SJSA1 (cell line): ENCODE data around the gene MSLN. TPM values are rescaled to one million over a fixed set of nuclear protein-coding genes. Genes with fewer than 3 reads are reported as not detected.
A peak's percentile ranks its signal among the peaks of the same experiment; 100 is the strongest.
"Not testable (repeated sequence)": the region's sequence is repeated elsewhere in the genome, so short reads cannot be mapped to it uniquely, and the experiment has no call there.

ENCODE experiments used
- DNase-seq, 2 experiments: peaks; one replicate each; pipeline ENCODE4 v3.0.0-alpha.2; 2015 to 2020; ENCODE audit warnings: low spot score in 2 of 2, low read depth in 1 of 2
- H3K27ac ChIP-seq: fragments of 250-450 bp; sonication (Bioruptor Pico); 2 replicates; pipeline ENCODE4 v1.5.1; 2020; ENCODE audit warnings: mild to moderate bottlenecking, moderate library complexity
- H3K27me3 ChIP-seq: fragments of 250-450 bp; sonication (Bioruptor Pico); replicated peaks from 2 replicates; pipeline ENCODE4 v1.5.1; 2020; ENCODE audit warnings: mild to moderate bottlenecking, moderate library complexity
- H3K36me3 ChIP-seq: fragments of 250-450 bp; sonication (Bioruptor Pico); 2 replicates; pipeline ENCODE4 v1.5.1; 2020; ENCODE audit warnings: mild to moderate bottlenecking
- H3K4me1 ChIP-seq: fragments of 250-450 bp; sonication (Bioruptor Pico); replicated peaks from 2 replicates; pipeline ENCODE4 v1.6.1; 2021; ENCODE audit warnings: mild to moderate bottlenecking
- H3K4me3 ChIP-seq: fragments of 250-450 bp; sonication (Bioruptor Pico); 2 replicates; pipeline ENCODE4 v1.5.1; 2020; ENCODE audit warnings: mild to moderate bottlenecking
- H3K9me3 ChIP-seq: fragments of 250-450 bp; sonication (Bioruptor Pico); replicated peaks from 2 replicates; pipeline ENCODE4 v1.5.1; 2020; ENCODE audit warnings: mild to moderate bottlenecking
- total RNA-seq: library from RNA; depleted of rRNA; stranded (reverse); fragments of >200 nt; shearing (Covaris generic); gene quantifications from 2 replicates; pipeline ENCODE4 v1.2.3, GENCODE V29; 2014

MSLN gene
- total RNA-seq, 1 experiment from 2014 or later: not detected

DNA sequence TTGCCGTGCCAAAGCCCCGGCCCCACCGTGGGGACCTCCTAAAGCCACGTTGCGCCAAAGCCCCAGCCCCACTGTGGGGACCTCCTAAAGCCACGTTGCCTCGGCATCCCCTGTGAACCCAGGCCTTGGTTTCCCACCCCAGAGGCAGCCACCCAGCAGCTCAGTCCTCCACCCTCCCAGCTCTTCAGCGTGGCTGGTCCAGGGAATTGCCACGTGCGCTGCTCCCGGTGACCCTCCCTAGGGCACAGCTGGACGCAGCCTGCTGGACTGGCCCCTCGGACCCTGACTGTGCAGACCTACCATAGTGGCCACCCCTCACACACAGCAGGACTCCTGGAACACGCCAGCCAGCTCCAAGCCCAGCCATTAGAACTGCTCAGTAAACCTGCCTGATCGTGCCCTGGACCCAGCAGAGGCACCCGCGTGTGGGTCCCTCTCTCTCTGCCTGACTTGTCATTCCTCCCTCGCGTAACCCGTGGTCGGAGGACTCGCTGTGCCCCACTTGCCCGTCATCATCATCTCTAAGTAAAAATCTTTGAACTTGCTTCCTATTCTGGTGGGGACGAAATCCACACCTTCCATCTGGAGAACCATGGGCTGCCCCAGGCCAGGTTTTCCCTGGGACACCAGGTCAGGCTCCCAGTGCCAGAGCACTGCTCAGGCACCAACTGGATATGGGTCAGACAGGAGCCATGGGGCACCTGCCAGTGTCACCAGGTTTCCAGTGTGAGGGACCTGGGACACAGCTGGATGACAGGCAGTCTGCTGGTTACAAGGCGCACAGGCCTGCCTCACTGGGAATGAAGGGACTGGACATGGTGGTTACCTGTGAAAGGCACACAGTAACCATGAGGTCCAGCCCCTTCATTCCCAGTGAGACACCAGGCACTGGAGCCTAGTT is 25.3 kb upstream of the MSLN start:
- no peak for DNase-seq
- H3K27ac ChIP-seq: no peak overlapping the region
- no peak overlapping the region for H3K4me3 ChIP-seq
- H3K27me3 ChIP-seq: no peaks in the 10 kb centered on the region
- H3K9me3 ChIP-seq: no peaks in the 10 kb centered on the region
- H3K4me1 ChIP-seq: peaks cover 6% of the 10 kb centered on the region
- H3K36me3 ChIP-seq: peaks cover 57% of the 10 kb centered on the region

DNA sequence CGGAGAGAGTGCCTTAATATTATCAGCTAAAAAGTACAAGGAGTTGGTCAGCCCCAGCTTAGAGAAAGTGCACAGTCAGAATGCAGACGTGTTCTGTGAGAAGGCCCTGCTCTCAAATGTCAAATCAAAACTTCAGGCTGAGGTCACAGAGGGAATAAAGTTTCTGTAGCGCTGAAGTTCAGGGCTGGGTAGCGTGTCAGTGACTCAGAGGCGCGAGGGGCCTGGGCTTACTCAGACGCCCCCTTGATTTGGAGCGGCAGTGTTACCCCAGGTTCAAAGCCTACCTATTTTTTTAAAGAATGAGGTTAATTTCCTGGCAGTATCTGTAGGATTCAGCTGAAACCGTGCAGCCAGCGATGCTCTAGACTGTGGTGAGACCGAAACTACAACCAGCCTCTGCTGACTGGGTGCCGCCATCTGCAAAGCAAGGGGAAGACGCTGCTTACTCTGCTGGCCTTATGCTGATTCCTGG is 24.5 kb upstream of the MSLN start:
- H3K27ac ChIP-seq: no peak overlapping the region
- no peak for DNase-seq
- peaks cover 60% of the 10 kb centered on the region for H3K36me3 ChIP-seq
- H3K9me3 ChIP-seq: no peaks in the 10 kb centered on the region
- H3K4me1 ChIP-seq: peaks cover 10% of the 10 kb centered on the region
- H3K27me3 ChIP-seq: no peaks in the 10 kb centered on the region
- H3K4me3 ChIP-seq: no peak overlapping the region

DNA sequence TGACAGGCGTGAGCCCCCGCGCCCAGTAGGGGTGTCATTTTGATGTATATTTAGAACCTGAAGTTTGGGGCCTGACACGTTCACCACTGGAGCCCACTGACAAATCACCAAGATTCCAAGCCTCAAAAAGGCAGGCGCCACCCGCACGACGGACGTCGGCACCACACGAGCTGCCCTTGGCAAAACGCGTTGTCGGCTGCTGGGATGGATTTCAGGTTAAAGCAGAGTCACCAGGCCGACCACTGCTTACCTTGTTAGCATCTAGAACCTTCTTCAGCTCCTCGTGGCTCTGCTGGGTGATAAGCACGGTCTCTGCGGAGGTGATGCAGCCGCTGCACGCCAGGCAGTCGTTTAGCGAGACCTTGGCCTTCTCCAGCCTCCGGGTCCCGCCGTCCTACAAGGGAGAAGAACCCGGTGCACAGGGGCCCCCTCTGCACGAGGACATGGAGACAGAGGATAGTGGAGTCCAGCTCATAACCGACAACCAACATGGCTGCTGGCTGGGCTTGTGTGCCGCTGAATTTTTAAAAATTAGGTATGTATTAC is 23.5 kb upstream of the MSLN start:
- Histone ChIP-seq H3K36me3 (peaks cover 60% of the 10 kb centered on the region), H3K4me1 (peaks cover 13% of the 10 kb centered on the region), H3K27me3 (no peaks in the 10 kb centered on the region), H3K9me3 (no peaks in the 10 kb centered on the region), H3K4me3 (no peak overlapping the region), H3K27ac (no peak overlapping the region)
- DNase-seq: no peak

GRCh38 chr16:739560-740458 is 20.7 kb upstream of the MSLN start:
- H3K36me3 ChIP-seq: peaks cover 39% of the 10 kb centered on the region
- peaks cover 6% of the 10 kb centered on the region; the same call in 1 of the 2 replicates for H3K27me3 ChIP-seq
- H3K27ac ChIP-seq: no peak overlapping the region
- H3K4me3 ChIP-seq: peak overlapping the region; percentile 85
- DNase-seq: no peak
- no peaks in the 10 kb centered on the region for H3K9me3 ChIP-seq
- H3K4me1 ChIP-seq: peaks cover 13% of the 10 kb centered on the region

DNA sequence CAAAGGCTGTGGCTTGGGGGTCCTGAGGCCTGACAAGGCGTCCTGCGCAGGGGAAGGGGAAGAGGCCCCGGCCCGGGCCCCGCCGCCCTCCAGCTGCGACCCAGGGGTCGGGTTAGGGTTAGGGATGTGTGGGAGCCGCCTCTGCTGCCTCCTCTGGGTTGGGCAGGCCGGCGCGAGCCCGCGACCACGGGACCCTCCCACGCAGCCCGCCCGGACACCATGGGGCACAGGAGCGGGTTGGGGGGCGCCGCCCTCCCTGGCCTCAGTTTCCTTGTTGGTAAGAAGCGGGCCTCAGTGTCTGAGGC is 20.1 kb upstream of the MSLN start:
- Histone ChIP-seq H3K27me3 (peaks cover 9% of the 10 kb centered on the region; the same call in 1 of the 2 replicates), H3K4me1 (peaks cover 13% of the 10 kb centered on the region), H3K4me3 (peak overlapping the region; percentile 85), H3K36me3 (peaks cover 33% of the 10 kb centered on the region), H3K27ac (peak overlapping the region; percentile 33), H3K9me3 (no peaks in the 10 kb centered on the region)
- no peak for DNase-seq

- Histone ChIP-seq H3K4me1 (peaks cover 13% of the 10 kb centered on the region), H3K27me3 (peaks cover 9% of the 10 kb centered on the region; the same call in 1 of the 2 replicates), H3K4me3 (peak within 1 kb of the TSS; percentile 85), H3K9me3 (no peaks in the 10 kb centered on the region), H3K36me3 (peaks cover 27% of the 10 kb centered on the region), H3K27ac (peak within 1 kb of the TSS; percentile 33)
- peak; percentile 82 to 87 for DNase-seq
These were observed 19.6 kb upstream of the MSLN start, which contains the start of gene CIAO3 for GRCh38 chr16:740764-741505. Gene CIAO3 (minus strand): TSS chr16:740997. CDS start chr16:740985, 12 bp downstream.

GRCh38 chr16:741986-742629 is 18.4 kb upstream of the MSLN start:
- no peak for DNase-seq
- Histone ChIP-seq H3K4me1 (peaks cover 13% of the 10 kb centered on the region), H3K27me3 (peaks cover 9% of the 10 kb centered on the region; the same call in 1 of the 2 replicates), H3K9me3 (no peaks in the 10 kb centered on the region), H3K4me3 (no peak overlapping the region), H3K36me3 (peaks cover 17% of the 10 kb centered on the region), H3K27ac (no peak overlapping the region)

- not testable (repeated sequence) for DNase-seq, H3K4me3 ChIP-seq, H3K27ac ChIP-seq, H3K9me3 ChIP-seq
- Histone ChIP-seq H3K27me3 (peaks cover 13% of the 10 kb centered on the region), H3K4me1 (peaks cover 13% of the 10 kb centered on the region), H3K36me3 (peaks cover 13% of the 10 kb centered on the region)
These were observed 17.6 kb upstream of the MSLN start for GRCh38 chr16:742894-743293.

DNA sequence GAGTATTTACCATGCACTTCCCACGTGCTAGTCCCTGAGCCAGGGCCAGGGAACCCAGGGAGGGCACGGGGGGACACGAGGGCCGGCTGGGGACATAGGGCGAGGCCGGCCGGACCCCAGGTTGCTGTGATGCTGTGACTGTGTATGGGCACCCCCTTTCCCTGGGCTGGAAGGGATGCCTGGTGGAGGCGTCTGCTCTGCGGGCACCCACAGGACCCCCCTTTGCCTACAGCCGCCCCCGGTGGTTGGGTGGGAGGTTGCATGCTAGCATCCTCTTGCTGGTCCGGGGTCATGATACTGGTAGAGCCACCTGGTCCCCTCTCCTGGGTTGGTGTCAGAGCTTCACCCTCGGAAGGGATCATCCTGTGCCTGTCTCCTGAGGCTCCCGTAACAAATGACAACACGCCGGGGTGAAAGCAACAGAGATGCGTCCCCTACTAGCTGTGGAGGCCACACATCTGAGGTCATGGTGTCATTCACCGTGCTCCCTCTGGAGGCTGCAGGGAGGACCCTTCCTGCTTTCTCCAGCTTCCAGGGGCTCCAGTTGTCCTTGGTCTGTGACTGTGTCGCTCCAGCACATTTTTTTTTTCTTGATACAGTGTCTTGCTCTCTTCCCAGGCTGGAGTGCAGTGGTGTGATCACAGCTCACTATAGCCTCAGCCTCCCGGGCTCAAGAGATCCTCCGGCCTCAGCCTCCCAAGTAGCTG is 16.6 kb upstream of the MSLN start:
- no peak for DNase-seq
- Histone ChIP-seq H3K4me3 (no peak overlapping the region), H3K36me3 (peaks cover 8% of the 10 kb centered on the region), H3K27ac (no peak overlapping the region), H3K27me3 (peaks cover 16% of the 10 kb centered on the region), H3K9me3 (no peaks in the 10 kb centered on the region), H3K4me1 (peaks cover 13% of the 10 kb centered on the region)

DNA sequence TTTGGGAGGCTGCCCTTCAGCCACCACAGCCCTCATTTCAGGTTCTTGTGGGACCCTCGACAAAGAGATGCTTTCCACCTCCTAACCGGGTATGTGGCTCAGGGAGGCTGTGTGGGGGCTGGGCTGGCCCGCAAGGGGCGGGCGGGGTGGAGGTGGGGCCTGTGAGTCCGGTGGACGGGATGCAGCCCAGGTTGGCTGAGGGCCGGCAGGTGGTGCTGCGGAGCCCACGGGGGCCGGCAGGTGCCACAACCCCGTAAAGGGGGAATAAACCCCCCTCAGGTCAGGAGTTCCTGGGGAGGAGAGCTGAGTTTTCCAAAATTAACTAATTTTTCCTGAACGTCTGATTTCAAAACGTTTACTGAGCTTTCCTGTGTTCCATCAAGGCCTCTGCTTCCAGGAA is 14.8 kb upstream of the MSLN start:
- no peak for DNase-seq

GRCh38 chr16:746637-747036 is 13.9 kb upstream of the MSLN start:
- Histone ChIP-seq H3K9me3 (no peaks in the 10 kb centered on the region), H3K4me1 (no peaks in the 10 kb centered on the region), H3K27ac (no peak overlapping the region), H3K36me3 (no peaks in the 10 kb centered on the region), H3K4me3 (no peak overlapping the region), H3K27me3 (peaks cover 25% of the 10 kb centered on the region)
- no peak for DNase-seq

More for the DNA sequence above, 14.8 kb upstream of the MSLN start:
- H3K27me3 ChIP-seq: peaks cover 18% of the 10 kb centered on the region
- no peak overlapping the region for H3K4me3 ChIP-seq
- peaks cover 5% of the 10 kb centered on the region for H3K4me1 ChIP-seq
- H3K36me3 ChIP-seq: peaks cover under 1% of the 10 kb centered on the region; the same call in 1 of the 2 replicates
- H3K27ac ChIP-seq: no peak overlapping the region
- no peaks in the 10 kb centered on the region for H3K9me3 ChIP-seq

GRCh38 chr16:747978-748746 is 12.4 kb upstream of the MSLN start:
- no peaks in the 10 kb centered on the region for H3K9me3 ChIP-seq
- H3K4me3 ChIP-seq: no peak overlapping the region
- H3K4me1 ChIP-seq: no peaks in the 10 kb centered on the region
- H3K36me3 ChIP-seq: no peaks in the 10 kb centered on the region
- H3K27me3 ChIP-seq: peaks cover 36% of the 10 kb centered on the region
- no peak overlapping the region for H3K27ac ChIP-seq
- DNase-seq: no peak
